H1 (cell line): ENCODE measurements around the gene ARID2. TPM values are rescaled to one million over a fixed set of nuclear protein-coding genes. Genes with fewer than 3 reads are reported as not detected.

Experiments
- CTCF ChIA-PET: fragments of 300-600 bp; sonication (Branson Sonifier 250); formaldehyde crosslinking; loops from one replicate; lab custom pipeline; 2021; ENCODE audit not compliant: partially characterized antibody; lab: Charles Lee
- POLR2A ChIA-PET: fragments of 300-600 bp; sonication (Branson Sonifier 250); formaldehyde crosslinking; loops from one replicate; lab custom pipeline; 2021; ENCODE audit warnings: inconsistent platforms; ENCODE audit not compliant: partially characterized antibody; lab: Charles Lee
- DNase-seq, 2 experiments: peaks; one replicate each; pipeline versions ENCODE4 v3.0.0 to v3.0.0-alpha.2; 2010 to 2022; ENCODE audit warnings: low spot score in 2 of 2, low read depth in 1 of 2, mixed read lengths in 1 of 2
- FAIRE-seq: peaks from 2 replicates; lab custom pipeline; 2011; peaks lifted over from hg19 to GRCh38; lab: Jason Lieb, UNC
- H2AFZ ChIP-seq: 2 replicates; pipeline ENCODE4 v1.8.1; 2012; ENCODE audit warnings: low read length, inconsistent platforms
- H2AK5ac ChIP-seq: 2 replicates; pipeline ENCODE4 v1.6.1; 2013; ENCODE audit warnings: low read depth, low read length
- H2BK120ac ChIP-seq: replicated peaks from 2 replicates; pipeline ENCODE3; 2013; ENCODE audit warnings: low read depth, low read length, inconsistent platforms
- H2BK12ac ChIP-seq: 2 replicates; pipeline ENCODE4 v1.6.1; 2013; ENCODE audit warnings: low read depth, low read length
- H2BK15ac ChIP-seq: 2 replicates; pipeline ENCODE4 v1.6.1; 2013; ENCODE audit warnings: low read length
- H2BK20ac ChIP-seq: 2 replicates; pipeline ENCODE4 v1.6.1; 2013; ENCODE audit warnings: low read length
- H2BK5ac ChIP-seq: 2 replicates; pipeline ENCODE4 v1.6.1; 2013; ENCODE audit warnings: low read depth, low read length
- H3K14ac ChIP-seq: 2 replicates; pipeline ENCODE4 v1.6.1; 2013; ENCODE audit warnings: inconsistent platforms; ENCODE audit not compliant: insufficient read length
- H3K18ac ChIP-seq: 2 replicates; pipeline ENCODE4 v1.6.1; 2013; ENCODE audit warnings: low read length; ENCODE audit errors: extremely low read depth
- H3K23ac ChIP-seq: 2 replicates; pipeline ENCODE4 v1.6.1; 2013; ENCODE audit warnings: inconsistent platforms; ENCODE audit not compliant: insufficient read length
- H3K23me2 ChIP-seq: 2 replicates; pipeline ENCODE4 v1.6.1; 2013; ENCODE audit warnings: low read depth, low read length
- H3K27ac ChIP-seq: 2 replicates; pipeline ENCODE4 v1.6.1; 2011; ENCODE audit warnings: low read depth, low read length, inconsistent platforms
- H3K27me3 ChIP-seq, 4 experiments: replicated peaks in 1 of 4; 1 replicate in 1 of 4; 2 replicates in 3 of 4; pipeline versions ENCODE4 v1.6.1 to v1.8.1; 2011 to 2013; ENCODE audit warnings: low read length in 3 of 4, mild to moderate bottlenecking in 3 of 4, inconsistent platforms in 2 of 4, mixed read lengths in 2 of 4, moderate library complexity in 1 of 4; ENCODE audit not compliant: control insufficient read depth in 3 of 4, insufficient read depth in 3 of 4; ENCODE audit errors: extremely low read depth in 1 of 4
- H3K36me3 ChIP-seq, 4 experiments: 2 replicates each; pipeline versions ENCODE4 v1.6.1 to v1.8.1; 2011 to 2013; ENCODE audit warnings: mild to moderate bottlenecking in 4 of 4, low read length in 3 of 4, moderate library complexity in 2 of 4, control low read depth in 1 of 4, inconsistent platforms in 1 of 4; ENCODE audit not compliant: insufficient read depth in 4 of 4, control insufficient read depth in 2 of 4
- H3K4ac ChIP-seq: replicated peaks from 2 replicates; pipeline ENCODE3; 2013; ENCODE audit warnings: low read length, low read depth, mixed read lengths, inconsistent platforms; ENCODE audit not compliant: insufficient read length
- H3K4me1 ChIP-seq, 4 experiments: replicated peaks in 1 of 4; 1 replicate in 1 of 4; 2 replicates in 3 of 4; pipeline versions ENCODE4 v1.6.1 to v1.8.1; 2011 to 2013; ENCODE audit warnings: low read length in 3 of 4, inconsistent platforms in 2 of 4, mixed read lengths in 1 of 4; ENCODE audit not compliant: insufficient read depth in 4 of 4, control insufficient read depth in 3 of 4
- H3K4me2 ChIP-seq, 2 experiments: 2 replicates each; pipeline versions ENCODE4 v1.6.1 to v1.8.1; 2011 to 2013; ENCODE audit warnings: low read depth in 2 of 2, low read length in 2 of 2, control low read depth in 1 of 2, inconsistent platforms in 1 of 2, mild to moderate bottlenecking in 1 of 2; ENCODE audit not compliant: insufficient read depth in 1 of 2
- H3K4me3 ChIP-seq, 4 experiments: fragments of 200-600, 300-600 bp in 1 of 4; sonication (generic), shearing (Covaris generic), sonication (Bioruptor Twin) in 1 of 4; 2 replicates each; pipeline versions ENCODE4 v1.5.1 to v1.8.1; 2011 to 2016; ENCODE audit warnings: low read length in 4 of 4, low read depth in 3 of 4, control low read depth in 2 of 4, inconsistent platforms in 2 of 4, mild to moderate bottlenecking in 2 of 4, mixed read lengths in 1 of 4, moderate library complexity in 1 of 4; ENCODE audit not compliant: insufficient read depth in 2 of 4; ENCODE audit errors: extremely low read depth in 1 of 4
- H3K56ac ChIP-seq: replicated peaks from 2 replicates; pipeline ENCODE3; 2013; ENCODE audit warnings: low read depth, mild to moderate bottlenecking, mixed read lengths, low read length, inconsistent platforms; ENCODE audit not compliant: insufficient read length
- H3K79me1 ChIP-seq: 2 replicates; pipeline ENCODE4 v1.6.1; 2013; ENCODE audit warnings: low read depth, low read length, control low read depth
- H3K79me2 ChIP-seq, 2 experiments: 2 replicates each; pipeline versions ENCODE4 v1.6.1 to v1.8.1; 2012 to 2013; ENCODE audit warnings: low read length in 2 of 2, mild to moderate bottlenecking in 2 of 2, inconsistent platforms in 1 of 2; ENCODE audit not compliant: insufficient read depth in 2 of 2, control insufficient read depth in 1 of 2
- H3K9ac ChIP-seq, 4 experiments: replicated peaks in 1 of 4; 1 replicate in 1 of 4; 2 replicates in 3 of 4; pipeline versions ENCODE4 v1.6.1 to v1.8.1; 2011 to 2013; ENCODE audit warnings: low read depth in 3 of 4, low read length in 3 of 4, control low read depth in 2 of 4, mild to moderate bottlenecking in 2 of 4, moderate library complexity in 2 of 4, inconsistent platforms in 1 of 4; ENCODE audit errors: extremely low read depth in 1 of 4
- H3K9me3 ChIP-seq, 2 experiments: 2 replicates each; pipeline versions ENCODE4 v1.6.1 to v1.8.1; 2012 to 2013; ENCODE audit warnings: mild to moderate bottlenecking in 2 of 2, moderate library complexity in 2 of 2, control low read depth in 1 of 2, inconsistent platforms in 1 of 2, low read depth in 1 of 2, low read length in 1 of 2, mixed read lengths in 1 of 2; ENCODE audit not compliant: insufficient read depth in 2 of 2
- H4K20me1 ChIP-seq, 2 experiments: replicated peaks in 1 of 2; 2 replicates each; pipeline versions ENCODE3 to v1.8.1; 2011 to 2013; ENCODE audit warnings: inconsistent platforms in 2 of 2, low read length in 2 of 2, mild to moderate bottlenecking in 1 of 2; ENCODE audit not compliant: insufficient read depth in 2 of 2, control insufficient read depth in 1 of 2
- H4K5ac ChIP-seq: 2 replicates; pipeline ENCODE4 v1.6.1; 2013; ENCODE audit warnings: low read length, low read depth, mixed read lengths, inconsistent platforms; ENCODE audit not compliant: insufficient read length
- H4K8ac ChIP-seq: 2 replicates; pipeline ENCODE4 v1.8.0; 2013; ENCODE audit warnings: mild to moderate bottlenecking, moderate library complexity, low read length, inconsistent platforms; ENCODE audit not compliant: insufficient read depth; ENCODE audit errors: extremely low read depth
- H4K91ac ChIP-seq: replicated peaks from 2 replicates; pipeline ENCODE3; 2013; ENCODE audit warnings: low read length, mixed read lengths, inconsistent platforms; ENCODE audit not compliant: insufficient read length
- ASH2L ChIP-seq: fragments of 200-600, 300-600 bp; sonication (generic); IDR thresholded peaks from one replicate; pipeline ENCODE4 v1.7.1; 2017; ENCODE audit warnings: low read length
- BACH1 ChIP-seq: IDR thresholded peaks from 2 replicates; pipeline ENCODE4 v1.6.1; 2012; ENCODE audit warnings: low read length, improper control_type of control experiment
- BRCA1 ChIP-seq: IDR thresholded peaks from 2 replicates; pipeline ENCODE4 v1.6.1; 2012; ENCODE audit warnings: low read depth, low read length, improper control_type of control experiment
- GABPA ChIP-seq: IDR thresholded peaks from 2 replicates; pipeline ENCODE4 v1.6.1; 2011; ENCODE audit warnings: mild to moderate bottlenecking, low read length, moderate library complexity, borderline replicate concordance; ENCODE audit not compliant: insufficient read depth
- RBBP5 ChIP-seq: IDR thresholded peaks from 2 replicates; pipeline ENCODE4 v1.7.1; 2012; ENCODE audit warnings: low read depth, mild to moderate bottlenecking, inconsistent platforms, low read length, moderate library complexity, borderline replicate concordance
- RXRA ChIP-seq: IDR thresholded peaks from 2 replicates; pipeline ENCODE4 v1.6.1; 2011; ENCODE audit warnings: low read depth, mild to moderate bottlenecking, low read length, moderate library complexity; ENCODE audit not compliant: insufficient read depth
- SIN3A ChIP-seq, 2 experiments: IDR thresholded peaks in 1 of 2; conservative IDR thresholded peaks in 1 of 2; 2 replicates each; pipeline ENCODE4 v1.6.1; 2011 to 2012; ENCODE audit warnings: low read length in 2 of 2, improper control_type of control experiment in 1 of 2, low read depth in 1 of 2, mild to moderate bottlenecking in 1 of 2
- SIRT6 ChIP-seq: IDR thresholded peaks from one replicate; pipeline ENCODE4 v1.7.1; 2012; ENCODE audit warnings: low read length, inconsistent platforms
- SP2 ChIP-seq: IDR thresholded peaks from 2 replicates; pipeline ENCODE4 v1.6.1; 2012; ENCODE audit warnings: mild to moderate bottlenecking, low read length, inconsistent platforms
- SUZ12 ChIP-seq: fragments of 200-600 bp; sonication (generic); IDR thresholded peaks from 2 replicates; pipeline ENCODE4 v1.6.1; 2012; ENCODE audit warnings: mild to moderate bottlenecking, inconsistent platforms, low read length, moderate library complexity, mixed read lengths
- TBP ChIP-seq: IDR thresholded peaks from 2 replicates; pipeline ENCODE4 v1.6.1; 2011; ENCODE audit warnings: low read depth, low read length, improper control_type of control experiment
- YY1 ChIP-seq: IDR thresholded peaks from 2 replicates; pipeline ENCODE4 v1.6.1; 2011; ENCODE audit warnings: low read depth, mild to moderate bottlenecking, low read length
- WGBS, 2 experiments: shearing (Covaris generic) in 1 of 2; methylation state at CpG; one replicate each; pipeline versions ENCODE4 v1.1.6 to v1.1.7; 2013 to 2015; ENCODE audit warnings: low lambda C conversion rate in 2 of 2, mixed read lengths in 2 of 2, inconsistent platforms in 1 of 2, low coverage in 1 of 2, missing lambda C conversion rate in 1 of 2; ENCODE audit not compliant: insufficient replicate concordance in 2 of 2, insufficient coverage in 1 of 2, insufficient read length in 1 of 2; ENCODE audit errors: extremely low coverage in 1 of 2, missing lambda C conversion rate in 1 of 2; 5-methylcytosine and 5-hydroxymethylcytosine counted together
- polyA plus RNA-seq, 7 experiments: library from polyadenylated mRNA; depleted of rRNA in 3 of 7; stranded (reverse) in 5 of 7; unstranded in 2 of 7; fragments of >200 nt in 5 of 7; fragments of 200-250 nt in 2 of 7; gene quantifications; 1 replicate in 5 of 7; 2 replicates in 1 of 7; 4 replicates in 1 of 7; pipeline versions ENCODE4 v1.2.1 to v1.2.3, GENCODE V29; 2011 to 2013; ENCODE audit warnings: missing spikeins in 2 of 7, mixed read lengths in 2 of 7
- total RNA-seq: library from RNA; stranded (reverse); fragmentation: NEBNext Ultra II Directional; extraction: Animal tissue kit (Norgen Biotek cat#: 25700); gene quantifications from 2 replicates; pipeline ENCODE4 v1.2.1, GENCODE V29; 2021
- TF ChIP-seq, protein P1 (sequence below): IDR thresholded peaks from 2 replicates; pipeline ENCODE4 v1.6.1; 2011; ENCODE audit warnings: low read length, improper control_type of control experiment

The ARID2 gene
- total and polyA plus RNA-seq, 2 of the 8 experiments (the other 6 are each of a cell fraction or from before 2014, with no cell fraction given) = 32.0 to 45.2 TPM

DNA sequence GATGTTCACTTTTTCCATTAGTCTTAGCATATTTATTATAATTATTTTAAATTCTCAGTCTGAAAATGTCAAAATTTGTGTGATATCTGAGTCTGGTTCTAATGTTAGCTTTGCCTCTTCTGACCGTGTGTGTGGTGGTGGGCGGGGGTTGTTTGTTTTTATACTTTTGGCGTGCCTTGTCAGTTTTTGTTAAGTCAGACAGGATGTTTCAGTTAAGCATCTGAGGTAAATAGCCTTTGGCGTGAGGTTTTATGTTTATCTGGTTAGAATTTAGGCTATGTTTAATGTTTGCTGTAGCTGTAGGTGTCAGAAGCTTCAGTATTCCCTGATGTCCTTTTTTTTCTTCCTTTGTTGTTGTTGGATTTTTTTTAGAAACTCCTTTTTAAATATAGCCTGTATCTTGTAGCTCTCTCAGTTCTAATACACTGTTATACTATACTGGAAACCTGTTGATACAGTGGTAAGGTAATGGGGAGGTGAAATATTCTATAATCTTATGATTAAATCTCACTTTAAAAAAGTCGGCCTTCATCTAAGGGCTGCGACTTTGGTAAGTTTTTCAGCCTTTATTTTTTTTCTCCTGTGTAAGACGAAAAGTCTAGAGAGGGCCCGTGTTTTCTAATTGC is 149.2 kb downstream of the ARID2 start:
- FAIRE-seq = no peak
- no peak for DNase-seq
- no peak overlapping the region for H3K27ac ChIP-seq
- 88% methylated on average over 8 of the region's 8 CpGs; no CpG with 5 or more reads in 1 of the 2 experiments for WGBS, 2 experiments
- H4K8ac ChIP-seq = no peak overlapping the region
- H2BK15ac ChIP-seq = no peak overlapping the region
- no peak overlapping the region for H3K4ac ChIP-seq
- H3K36me3 ChIP-seq = peaks cover 0 to 26% (median 12%) of the 10 kb centered on the region in 4 experiments; a peak in 6 of 8 replicates
- H3K4me3 ChIP-seq = no peak overlapping the region
- no peak overlapping the region for H2BK5ac ChIP-seq
- no peak overlapping the region for H2AK5ac ChIP-seq
- H3K79me1 ChIP-seq = no peaks in the 10 kb centered on the region; the same call in 1 of the 2 replicates
- H2BK120ac ChIP-seq = no peak overlapping the region
- H3K9ac ChIP-seq = no peak overlapping the region
- ChIA-PET POLR2A (no interaction called here), CTCF (interaction anchor here (0.6 kb wide), 1 partner anchor 68 kb away, joined by 4 read pairs; no protein-coding TSS in a partner anchor)
- no peak overlapping the region for H3K23ac ChIP-seq
- H3K9me3 ChIP-seq = no peaks in the 10 kb centered on the region
- no peak overlapping the region for H2BK20ac ChIP-seq
- no peak overlapping the region for H3K4me2 ChIP-seq
- no peak overlapping the region for H2AFZ ChIP-seq
- no peak overlapping the region for H4K5ac ChIP-seq
- no peaks in the 10 kb centered on the region for H3K4me1 ChIP-seq
- H2BK12ac ChIP-seq = no peak overlapping the region
- no peak overlapping the region for H4K91ac ChIP-seq
- H4K20me1 ChIP-seq = peaks cover 0 to 1% of the 10 kb centered on the region in 2 experiments
- no peak overlapping the region for H3K56ac ChIP-seq
- no peak overlapping the region for H3K18ac ChIP-seq
- H3K23me2 ChIP-seq = no peaks in the 10 kb centered on the region
- H3K27me3 ChIP-seq = no peaks in the 10 kb centered on the region
- H3K14ac ChIP-seq = no peak overlapping the region
- 0 out of 4 replicates have a peak, but pooled peaks cover 0 to 2% of the 10 kb centered on the region in 2 experiments for H3K79me2 ChIP-seq
- TF ChIP-seq BRCA1 (no peak), RXRA (no peak), TBP (no peak), GABPA (no peak), SUZ12 (no peak), SIRT6 (no peak), ASH2L (no peak), SIN3A (conservative IDR thresholded peaks at IDR 0.05 in 1 of 2, IDR thresholded peaks at IDR 0.05 in 1 of 2; ENCODE audit: low read depth in 1 of 2, low read length in 2 of 2) (no peak), RBBP5 (no peak), SP2 (no peak), BACH1 (no peak), YY1 (no peak)
- TF ChIP-seq, protein P1, sequence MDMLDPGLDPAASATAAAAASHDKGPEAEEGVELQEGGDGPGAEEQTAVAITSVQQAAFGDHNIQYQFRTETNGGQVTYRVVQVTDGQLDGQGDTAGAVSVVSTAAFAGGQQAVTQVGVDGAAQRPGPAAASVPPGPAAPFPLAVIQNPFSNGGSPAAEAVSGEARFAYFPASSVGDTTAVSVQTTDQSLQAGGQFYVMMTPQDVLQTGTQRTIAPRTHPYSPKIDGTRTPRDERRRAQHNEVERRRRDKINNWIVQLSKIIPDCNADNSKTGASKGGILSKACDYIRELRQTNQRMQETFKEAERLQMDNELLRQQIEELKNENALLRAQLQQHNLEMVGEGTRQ = no peak
